Amniotic stem cell (primary cell): ENCODE data around the gene TNFSF15.
"Not testable (repeated sequence)": the region's sequence is repeated elsewhere in the genome, so short reads cannot be mapped to it uniquely, and the experiment has no call there.

ENCODE experiments used
- DNase-seq: peaks from one replicate; lab custom pipeline; 2025; lab: John Stamatoyannopoulos, UW

The TNFSF15 gene

DNA sequence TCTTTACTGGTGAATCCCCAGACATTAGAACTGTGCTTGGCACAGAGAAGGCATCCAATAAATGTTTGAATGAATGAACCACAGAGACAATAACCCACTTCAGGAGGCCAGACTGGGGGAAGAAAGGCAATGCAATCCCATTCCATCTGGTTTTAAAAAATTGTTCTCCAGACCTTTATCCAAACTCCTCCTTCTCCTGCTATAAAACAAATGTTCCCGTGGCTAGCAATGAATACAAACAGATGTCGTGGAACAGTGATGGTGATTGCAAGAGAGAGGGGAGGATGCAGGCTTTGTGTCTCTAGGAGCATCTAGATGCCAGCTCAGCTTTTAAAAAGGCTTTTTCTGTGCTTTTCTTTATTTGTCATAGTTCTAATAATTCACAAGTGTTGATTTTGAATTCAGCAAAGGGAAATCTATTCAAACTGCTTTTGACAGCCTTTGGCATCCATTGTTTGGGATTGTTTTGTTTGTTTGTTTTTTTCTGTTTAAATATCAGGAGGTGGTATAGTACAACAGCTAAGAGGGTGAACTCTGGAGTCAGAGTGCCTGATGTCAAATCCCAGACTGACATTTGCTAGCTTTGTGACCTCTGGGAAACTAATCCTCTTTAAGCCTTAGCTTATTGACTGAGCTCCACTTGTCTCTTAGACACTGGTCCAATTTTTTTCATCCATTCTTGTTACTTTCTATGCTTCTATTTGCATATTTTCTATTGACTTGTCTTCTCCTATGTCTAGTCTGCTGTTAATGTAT is 59.1 kb downstream of the TNFSF15 start:
- no peak for DNase-seq

DNA sequence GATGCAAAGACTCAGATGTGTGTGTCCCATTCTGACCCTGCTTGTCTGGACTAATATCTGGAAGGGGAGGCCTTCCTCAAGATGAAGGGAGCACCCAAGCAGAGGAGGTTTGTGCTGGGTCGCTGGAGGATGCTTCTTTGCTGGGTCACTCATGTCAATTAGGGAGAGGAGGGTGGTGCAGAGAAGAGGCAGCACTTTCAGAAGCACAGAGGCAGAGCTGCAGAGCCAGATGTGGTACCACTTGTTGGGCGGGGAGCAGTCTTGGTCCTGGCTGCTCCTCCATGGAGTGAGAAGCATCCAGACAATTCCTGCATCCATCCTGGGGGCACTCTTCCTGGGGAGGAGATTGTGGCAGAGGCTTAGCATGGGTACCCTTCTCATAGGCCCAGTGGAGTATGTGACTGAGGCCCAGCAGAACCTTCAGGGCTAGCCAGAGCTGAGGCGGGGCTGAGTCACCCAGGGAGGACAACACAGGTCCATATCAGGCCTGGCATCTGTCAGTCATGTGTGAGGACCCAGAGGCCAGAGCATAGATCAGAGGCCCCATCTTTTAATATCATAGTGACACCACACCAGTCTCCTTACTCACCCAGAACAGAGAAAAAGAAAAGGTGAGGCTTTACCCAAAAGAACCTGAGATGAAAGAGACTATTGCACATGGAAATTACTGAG is 59.8 kb downstream of the TNFSF15 start:
- no peak for DNase-seq

DNA sequence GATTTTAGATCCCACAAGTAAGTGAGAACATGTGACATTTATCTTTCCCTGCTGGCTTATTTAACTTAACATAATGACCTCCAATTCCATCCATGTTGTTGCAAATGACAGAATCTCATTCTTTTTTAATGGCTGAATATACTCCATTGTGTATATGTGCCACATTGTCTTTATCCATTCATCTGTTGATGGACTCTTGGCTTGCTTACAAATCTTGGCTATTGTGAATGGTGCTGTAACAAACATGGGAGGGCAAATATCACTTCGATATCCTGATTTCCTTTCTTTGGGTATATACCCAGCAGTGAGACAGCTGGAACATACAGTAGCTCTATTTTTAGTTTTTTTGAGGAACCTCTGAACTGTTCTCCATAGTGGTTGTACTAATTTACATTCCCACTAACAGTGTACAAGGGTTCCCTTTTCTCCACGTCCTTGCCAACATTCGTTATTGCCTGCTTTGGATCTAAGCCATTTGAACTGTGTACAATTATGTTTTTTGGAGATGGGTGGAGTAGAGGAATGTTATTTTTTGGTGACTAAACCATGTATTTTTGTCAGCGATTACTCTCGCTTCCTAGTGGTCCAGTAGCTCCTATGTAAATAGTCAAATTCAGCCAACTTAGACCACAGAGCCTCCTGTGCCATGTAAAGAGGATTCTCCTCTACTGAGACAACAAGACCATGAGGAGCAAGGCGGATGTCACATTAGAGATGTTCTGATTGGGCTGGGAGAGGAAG is 60.6 kb downstream of the TNFSF15 start:
- DNase-seq: no peak

DNA sequence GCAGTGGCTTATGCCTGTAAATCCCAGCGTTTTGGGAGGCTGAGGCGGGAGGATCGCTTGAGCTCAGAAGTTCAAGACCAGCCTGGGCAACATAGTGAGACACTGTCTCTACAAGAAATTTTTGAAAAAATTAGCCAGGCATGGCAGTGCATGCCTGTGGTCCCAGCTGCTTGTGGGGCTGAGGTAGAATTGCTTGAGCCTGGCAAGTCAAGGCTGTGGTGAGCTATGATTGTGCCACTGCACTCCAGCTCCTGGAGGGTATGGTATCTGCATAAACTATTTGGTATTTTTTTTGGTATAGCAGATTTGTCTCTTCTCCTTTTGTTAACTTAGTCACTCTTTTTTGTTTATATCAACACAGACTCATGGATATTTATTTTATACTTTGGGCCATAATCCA is 62.4 kb downstream of the TNFSF15 start:
- no peak for DNase-seq

DNA sequence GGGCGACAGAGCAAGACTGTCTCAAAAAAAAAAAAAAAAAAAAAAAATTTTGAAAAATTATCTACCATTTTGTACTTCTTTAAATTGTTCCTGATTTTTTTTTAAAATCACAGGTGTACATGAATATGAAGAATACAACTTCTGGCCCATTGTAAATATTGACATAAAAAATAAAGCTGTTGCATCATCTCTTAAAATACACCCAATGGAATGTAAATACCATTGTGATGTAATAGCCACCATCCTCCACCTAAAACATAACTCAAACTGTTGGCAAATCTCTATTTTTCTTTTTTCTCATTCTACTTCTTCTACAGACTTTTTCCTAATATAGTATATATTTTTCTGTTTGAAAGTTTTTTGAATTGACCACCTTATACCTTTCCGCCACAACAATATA is 62.9 kb downstream of the TNFSF15 start:
- DNase-seq: no peak

DNA sequence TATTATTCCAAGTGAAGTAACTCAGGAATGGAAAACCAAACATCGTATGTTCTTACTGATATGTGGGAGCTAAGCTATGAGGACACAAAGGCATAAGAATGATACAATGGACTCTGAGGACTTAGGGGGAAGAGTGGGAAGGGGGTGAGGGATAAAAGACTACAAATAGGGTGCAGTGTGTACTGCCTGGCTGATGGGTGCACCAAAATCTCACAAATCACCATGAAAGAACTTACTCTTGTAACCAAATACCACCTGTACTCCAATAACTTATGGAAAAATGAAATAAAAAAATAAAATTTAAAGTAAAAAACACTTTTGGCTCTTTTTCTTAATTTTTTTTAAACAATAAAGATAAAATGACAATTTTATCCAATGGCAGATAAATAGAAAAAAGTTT is 64.3 kb downstream of the TNFSF15 start:
- not testable (repeated sequence) for DNase-seq

DNA sequence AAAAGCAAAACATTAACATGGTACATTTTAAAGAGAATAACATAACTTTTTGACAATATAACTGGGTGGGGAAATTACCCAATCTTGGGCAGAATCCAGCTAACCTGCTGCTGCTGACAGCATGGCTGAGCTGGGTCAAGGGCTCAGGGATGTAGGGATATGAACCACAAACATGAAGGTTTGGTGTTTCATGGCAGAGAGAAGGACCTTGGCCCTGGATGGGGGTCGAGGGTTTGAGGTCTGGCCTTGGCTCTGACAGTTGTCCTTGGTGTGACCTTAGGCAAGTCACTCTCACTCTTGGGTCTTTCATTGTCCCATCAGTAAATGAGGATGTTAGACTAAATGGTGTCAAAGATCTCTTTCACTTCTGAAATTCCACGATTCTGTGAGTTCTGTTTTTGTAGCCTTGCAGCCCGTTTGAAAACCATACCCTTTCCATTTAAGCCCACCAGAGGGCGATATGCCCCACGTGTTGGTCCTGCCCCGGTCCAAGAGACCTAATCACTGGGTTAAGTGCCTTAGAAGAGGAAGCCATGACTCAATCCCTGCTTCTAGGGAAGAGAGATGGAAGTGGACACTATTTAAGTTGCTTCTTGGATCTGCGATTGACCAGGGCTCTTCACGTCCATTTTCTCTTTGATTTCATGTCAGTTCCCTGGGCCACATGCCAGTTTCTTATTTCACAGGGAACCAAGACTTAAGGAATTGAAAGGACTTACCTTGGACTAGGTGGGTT is 67.1 kb downstream of the TNFSF15 start:
- DNase-seq: peak; percentile 66

DNA sequence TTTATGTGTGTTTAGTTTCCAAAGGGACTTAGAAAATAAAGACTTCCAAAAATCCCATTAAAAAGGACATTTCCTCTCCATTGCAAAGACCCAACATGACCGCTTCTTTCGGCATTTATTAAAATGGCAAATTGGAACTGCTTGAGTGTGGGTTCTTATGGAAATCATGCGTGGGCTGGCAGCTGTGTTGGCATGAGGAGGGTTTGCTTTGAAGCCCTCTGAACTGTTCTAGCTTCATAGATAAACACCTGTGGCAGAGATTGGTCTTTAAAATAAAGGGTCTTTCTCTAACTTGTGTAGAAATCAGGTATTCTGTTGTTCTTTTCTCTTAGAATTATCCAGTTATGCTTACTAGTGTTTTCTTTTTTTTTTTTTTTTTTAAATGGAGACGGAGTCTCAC is 68.0 kb downstream of the TNFSF15 start:
- DNase-seq: no peak

DNA sequence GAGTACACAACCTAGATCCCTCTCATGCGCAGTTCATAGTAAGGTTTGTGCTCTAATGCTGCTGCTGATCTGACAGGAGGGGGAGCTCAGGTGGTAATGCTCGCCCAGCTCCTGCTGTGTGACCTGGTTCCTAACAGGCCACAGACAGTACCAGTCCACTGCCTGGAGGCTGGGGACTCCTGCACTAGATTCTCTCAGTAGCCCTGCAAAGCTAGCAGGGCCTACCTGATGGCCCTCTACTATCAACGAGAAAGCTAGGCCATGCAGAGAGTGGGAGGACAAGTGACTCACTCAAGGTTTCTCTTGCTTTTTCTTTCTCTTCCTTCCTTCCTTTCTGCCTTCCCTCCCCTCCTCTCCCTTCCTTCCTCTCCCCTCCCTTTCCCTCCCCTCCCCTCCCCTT is 68.7 kb downstream of the TNFSF15 start:
- DNase-seq: no peak

DNA sequence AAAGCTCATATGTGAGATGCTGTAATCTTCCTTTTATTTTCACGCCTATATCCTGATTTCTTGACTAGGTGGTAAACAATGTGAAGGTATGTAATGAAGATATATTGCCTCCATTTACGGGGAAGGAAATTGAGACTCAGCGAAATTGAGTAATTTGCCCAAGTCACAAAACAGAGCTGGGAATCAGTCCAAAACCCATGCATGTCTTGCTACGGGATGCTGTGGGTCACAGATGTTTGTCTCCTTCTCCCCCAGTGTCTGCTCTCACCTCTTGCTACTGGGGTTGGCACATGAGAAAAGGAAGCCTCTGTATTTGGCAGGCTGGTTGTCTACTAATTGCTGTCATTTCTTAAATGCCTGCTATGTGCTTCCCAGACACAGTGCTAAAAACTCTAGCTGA is 70.1 kb downstream of the TNFSF15 start:
- DNase-seq: no peak

DNA sequence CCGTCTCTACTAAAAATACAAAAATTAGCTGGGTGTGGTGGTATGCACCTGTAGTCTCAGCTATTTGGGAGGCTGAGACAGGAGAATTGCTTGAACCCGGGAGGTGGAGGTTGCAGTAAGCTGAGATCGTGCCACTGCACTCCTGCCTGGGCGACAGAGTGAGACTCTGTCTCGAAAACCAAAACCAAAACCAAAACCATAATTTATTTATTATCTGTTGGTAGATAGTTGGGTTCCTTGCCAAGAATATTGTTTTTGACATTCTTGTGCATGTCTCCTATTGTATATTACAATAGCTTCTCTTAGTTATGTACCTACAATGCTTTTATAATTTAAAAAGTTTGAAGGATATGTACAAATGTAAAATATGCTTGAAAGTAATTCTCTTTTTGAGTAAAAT is 70.7 kb downstream of the TNFSF15 start:
- DNase-seq: not testable (repeated sequence)
